ENCODE data around the gene C2CD5. TPM values are rescaled to one million over a fixed set of nuclear protein-coding genes. Genes with fewer than 3 reads are reported as not detected.

The C2CD5 gene
- total RNA-seq, 3 donors from 2014 or later = 56.3 to 68.6 (median 62.4) TPM

DNA sequence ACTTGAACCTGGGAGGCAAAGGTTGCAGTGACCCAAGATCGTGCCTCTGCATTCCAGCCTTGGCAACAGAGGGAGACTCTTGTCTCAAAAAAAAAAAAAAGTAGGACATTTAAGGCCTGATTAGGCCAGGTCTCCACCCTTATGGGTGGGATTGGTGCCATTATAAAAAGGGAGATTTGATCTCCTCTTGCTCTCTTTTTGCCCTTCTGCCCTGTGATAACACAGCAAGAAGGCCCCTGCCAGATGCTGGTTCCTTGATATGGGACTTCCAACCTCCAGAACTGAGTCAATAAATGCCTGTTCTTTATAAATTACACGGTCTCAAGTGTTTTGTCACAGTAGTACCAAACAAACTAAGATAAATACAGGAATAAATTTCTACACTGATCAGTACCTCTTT lies 81.0 kb downstream of the C2CD5 start:
- intact Hi-C loops (cut with DNase I, micrococcal nuclease) = no loop called here
- ATAC-seq (no peak), DNase-seq (no peak)
- TF ChIP-seq, protein P1, sequence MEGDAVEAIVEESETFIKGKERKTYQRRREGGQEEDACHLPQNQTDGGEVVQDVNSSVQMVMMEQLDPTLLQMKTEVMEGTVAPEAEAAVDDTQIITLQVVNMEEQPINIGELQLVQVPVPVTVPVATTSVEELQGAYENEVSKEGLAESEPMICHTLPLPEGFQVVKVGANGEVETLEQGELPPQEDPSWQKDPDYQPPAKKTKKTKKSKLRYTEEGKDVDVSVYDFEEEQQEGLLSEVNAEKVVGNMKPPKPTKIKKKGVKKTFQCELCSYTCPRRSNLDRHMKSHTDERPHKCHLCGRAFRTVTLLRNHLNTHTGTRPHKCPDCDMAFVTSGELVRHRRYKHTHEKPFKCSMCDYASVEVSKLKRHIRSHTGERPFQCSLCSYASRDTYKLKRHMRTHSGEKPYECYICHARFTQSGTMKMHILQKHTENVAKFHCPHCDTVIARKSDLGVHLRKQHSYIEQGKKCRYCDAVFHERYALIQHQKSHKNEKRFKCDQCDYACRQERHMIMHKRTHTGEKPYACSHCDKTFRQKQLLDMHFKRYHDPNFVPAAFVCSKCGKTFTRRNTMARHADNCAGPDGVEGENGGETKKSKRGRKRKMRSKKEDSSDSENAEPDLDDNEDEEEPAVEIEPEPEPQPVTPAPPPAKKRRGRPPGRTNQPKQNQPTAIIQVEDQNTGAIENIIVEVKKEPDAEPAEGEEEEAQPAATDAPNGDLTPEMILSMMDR (IDR thresholded peaks at IDR 0.05) = no peak
- H3K4me3 ChIP-seq = no peak overlapping the region
- no peaks in the 10 kb centered on the region for H3K36me3 ChIP-seq (ENCODE audit: low read depth)
- no peaks in the 10 kb centered on the region for H3K4me1 ChIP-seq (ENCODE audit: low read depth)
- no peaks in the 10 kb centered on the region for H3K9me3 ChIP-seq

DNA sequence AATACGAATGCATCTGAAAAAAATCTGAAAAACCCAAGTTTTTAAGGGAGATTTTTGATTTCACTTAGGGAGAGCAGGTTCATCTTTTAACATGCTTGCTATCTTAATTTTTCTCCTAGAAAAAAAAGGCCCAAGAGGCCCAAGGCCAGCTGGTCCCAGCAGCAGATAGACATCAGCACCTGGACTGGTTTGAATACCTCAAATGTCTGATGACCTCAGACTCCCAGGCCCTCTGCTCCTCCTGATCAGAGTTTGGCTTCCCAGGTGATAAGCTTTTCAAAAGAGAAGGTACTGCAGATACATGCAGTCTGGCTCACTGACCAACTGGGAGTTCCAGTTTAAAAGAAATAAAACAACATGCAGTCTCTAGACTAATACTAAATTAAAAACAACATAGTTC lies 82.6 kb downstream of the C2CD5 start:
- no peak overlapping the region for H3K4me3 ChIP-seq
- H3K9me3 ChIP-seq = no peaks in the 10 kb centered on the region
- TF ChIP-seq, protein P1 (IDR thresholded peaks at IDR 0.05) = no peak
- ATAC-seq (no peak), DNase-seq (no peak)
- H3K36me3 ChIP-seq (ENCODE audit: low read depth) = no peaks in the 10 kb centered on the region
- H3K4me1 ChIP-seq (ENCODE audit: low read depth) = no peaks in the 10 kb centered on the region
- intact Hi-C loops (cut with DNase I, micrococcal nuclease) = no loop called here

DNA sequence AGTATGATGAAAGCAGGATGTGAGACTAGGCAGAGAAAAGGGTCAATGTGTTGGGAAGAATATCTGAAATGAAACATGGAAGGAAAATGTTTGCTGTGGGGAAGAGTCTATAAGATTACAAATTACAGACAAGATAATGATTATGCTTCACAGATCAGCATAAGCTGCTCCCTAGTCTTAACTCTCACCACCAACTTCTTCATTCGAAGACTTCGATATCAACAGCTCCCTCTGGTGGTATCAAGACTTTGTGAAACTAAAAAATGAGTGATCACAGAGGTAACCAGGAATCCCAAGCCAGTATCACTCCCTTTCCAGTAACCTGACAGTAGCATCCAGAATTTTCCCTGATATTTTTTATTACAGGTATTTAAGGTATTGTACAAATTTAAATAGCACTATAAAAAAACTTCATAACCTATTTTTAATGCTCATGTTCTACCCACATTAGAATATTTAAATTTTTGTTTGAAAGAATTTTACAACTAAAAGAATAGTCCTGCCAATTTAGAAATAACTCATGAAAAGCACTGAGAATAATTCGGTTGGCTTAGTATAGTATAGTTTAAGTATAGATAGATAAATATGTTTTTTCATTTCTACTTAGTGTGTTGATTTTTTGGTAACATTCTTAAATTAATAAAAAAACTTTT lies 84.4 kb downstream of the C2CD5 start:
- no peaks in the 10 kb centered on the region for H3K9me3 ChIP-seq
- H3K36me3 ChIP-seq (ENCODE audit: low read depth) = no peaks in the 10 kb centered on the region
- DNase-seq (peak in 1 of 3 donors; percentile 33), ATAC-seq (peak; percentile 71)
- no peak overlapping the region for H3K4me3 ChIP-seq
- H3K4me1 ChIP-seq (ENCODE audit: low read depth) = no peaks in the 10 kb centered on the region
- intact Hi-C loops (cut with DNase I, micrococcal nuclease) = no loop called here
- TF ChIP-seq, protein P1 (IDR thresholded peaks at IDR 0.05) = peak; percentile 30

DNA sequence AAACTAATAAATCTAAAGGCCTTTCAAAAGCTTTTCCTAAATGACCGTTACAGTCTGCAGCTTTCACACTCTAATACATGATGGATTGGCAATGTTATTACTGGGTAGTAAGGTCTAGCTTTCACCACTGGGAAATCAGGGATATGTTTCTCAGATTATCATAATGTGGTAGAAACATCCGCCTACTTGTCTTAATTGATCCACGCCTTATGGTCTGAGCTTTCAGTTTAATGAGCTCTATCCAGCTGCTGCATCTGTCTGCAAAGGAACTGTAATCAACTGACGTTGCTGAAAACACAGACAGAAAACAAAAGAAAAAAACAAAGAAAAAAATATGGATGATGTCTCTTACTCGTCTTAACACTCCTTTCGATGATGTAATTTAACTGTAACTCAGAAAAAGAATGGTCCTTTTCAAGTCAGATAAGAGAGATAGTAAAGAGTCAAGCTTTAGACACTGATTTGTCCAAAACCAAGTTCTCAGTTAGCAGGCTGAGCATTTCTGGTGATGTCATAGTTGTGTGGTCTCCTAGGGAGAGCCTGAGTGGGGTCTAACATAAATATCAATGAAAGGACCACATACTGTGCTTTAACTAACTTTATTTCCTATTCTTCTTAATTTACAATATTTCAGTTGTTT lies 85.9 kb downstream of the C2CD5 start:
- no peak for DNase-seq
- ATAC-seq = no peak
- TF ChIP-seq, protein P1 (IDR thresholded peaks at IDR 0.05) = no peak

DNA sequence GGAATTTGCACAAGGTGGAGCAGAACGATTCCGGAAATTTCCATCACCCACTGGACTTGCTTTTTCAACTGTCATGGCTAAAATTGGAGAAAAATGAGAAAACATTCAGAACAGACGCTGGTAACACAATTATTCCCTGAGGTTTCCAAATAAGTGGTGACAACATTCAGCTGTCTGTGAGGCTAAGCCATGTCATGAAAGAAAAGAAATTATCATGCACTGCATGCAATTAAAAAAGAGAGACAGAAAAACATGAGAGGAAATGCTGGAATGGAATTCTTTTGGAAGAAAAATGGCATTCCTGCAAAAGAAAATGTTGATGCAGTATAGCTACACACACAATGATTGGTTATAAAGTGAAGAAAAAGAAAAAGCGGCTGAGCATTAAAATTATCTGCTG lies 87.3 kb downstream of the C2CD5 start:
- ATAC-seq (no peak), DNase-seq (no peak)
- intact Hi-C loops (cut with DNase I, micrococcal nuclease) = no loop called here
- H3K4me1 ChIP-seq (ENCODE audit: low read depth) = no peaks in the 10 kb centered on the region
- no peak overlapping the region for H3K4me3 ChIP-seq
- no peaks in the 10 kb centered on the region for H3K9me3 ChIP-seq
- H3K36me3 ChIP-seq (ENCODE audit: low read depth) = no peaks in the 10 kb centered on the region
- TF ChIP-seq, protein P1 (IDR thresholded peaks at IDR 0.05) = no peak

More for the DNA sequence above, 85.9 kb downstream of the C2CD5 start:
- no peaks in the 10 kb centered on the region for H3K4me1 ChIP-seq (ENCODE audit: low read depth)
- H3K36me3 ChIP-seq (ENCODE audit: low read depth) = no peaks in the 10 kb centered on the region
- no peak overlapping the region for H3K4me3 ChIP-seq
- H3K9me3 ChIP-seq = no peaks in the 10 kb centered on the region
- intact Hi-C loops (cut with DNase I, micrococcal nuclease) = no loop called here

Data from mucosa of descending colon (tissue), 3 donors.